Measurements from ENCODE around the gene KIAA1671. TPM values are rescaled to one million over a fixed set of nuclear protein-coding genes. Genes with fewer than 3 reads are reported as not detected.
"Not testable (repeated sequence)": the region's sequence is repeated elsewhere in the genome, so short reads cannot be mapped to it uniquely, and the experiment has no call there.

KIAA1671 gene
- total RNA-seq, 1 donor from 2014 or later = 40.7 TPM

- Histone ChIP-seq H3K4me1 (peaks cover 8% of the 10 kb centered on the region), H3K36me3 (peaks cover 53% of the 10 kb centered on the region), H3K4me3 (no peak overlapping the region), H3K27ac (no peak overlapping the region), H3K9me3 (no peaks in the 10 kb centered on the region), H3K27me3 (ENCODE audit: low read depth) (no peaks in the 10 kb centered on the region)
- TF ChIP-seq, protein P1, sequence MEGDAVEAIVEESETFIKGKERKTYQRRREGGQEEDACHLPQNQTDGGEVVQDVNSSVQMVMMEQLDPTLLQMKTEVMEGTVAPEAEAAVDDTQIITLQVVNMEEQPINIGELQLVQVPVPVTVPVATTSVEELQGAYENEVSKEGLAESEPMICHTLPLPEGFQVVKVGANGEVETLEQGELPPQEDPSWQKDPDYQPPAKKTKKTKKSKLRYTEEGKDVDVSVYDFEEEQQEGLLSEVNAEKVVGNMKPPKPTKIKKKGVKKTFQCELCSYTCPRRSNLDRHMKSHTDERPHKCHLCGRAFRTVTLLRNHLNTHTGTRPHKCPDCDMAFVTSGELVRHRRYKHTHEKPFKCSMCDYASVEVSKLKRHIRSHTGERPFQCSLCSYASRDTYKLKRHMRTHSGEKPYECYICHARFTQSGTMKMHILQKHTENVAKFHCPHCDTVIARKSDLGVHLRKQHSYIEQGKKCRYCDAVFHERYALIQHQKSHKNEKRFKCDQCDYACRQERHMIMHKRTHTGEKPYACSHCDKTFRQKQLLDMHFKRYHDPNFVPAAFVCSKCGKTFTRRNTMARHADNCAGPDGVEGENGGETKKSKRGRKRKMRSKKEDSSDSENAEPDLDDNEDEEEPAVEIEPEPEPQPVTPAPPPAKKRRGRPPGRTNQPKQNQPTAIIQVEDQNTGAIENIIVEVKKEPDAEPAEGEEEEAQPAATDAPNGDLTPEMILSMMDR (IDR thresholded peaks at IDR 0.05) = no peak
- no peak for ATAC-seq
- intact Hi-C loops (cut with DNase I) = no loop called here
- no peak for DNase-seq
Measured at GRCh38 chr22:25177895-25178294, 225.4 kb downstream of the KIAA1671 start.

GRCh38 chr22:25178348-25178747 is 225.8 kb downstream of the KIAA1671 start:
- DNase-seq; H3K9me3 ChIP-seq; H3K4me1 ChIP-seq; H3K27me3 ChIP-seq (ENCODE audit: low read depth); H3K27ac ChIP-seq; intact Hi-C loops (cut with DNase I): not testable (repeated sequence)
- H3K36me3 ChIP-seq = peaks cover 50% of the 10 kb centered on the region
- H3K4me3 ChIP-seq = peak overlapping the region; percentile 33
- peak in 1 of 2 donors; percentile 55 for ATAC-seq

- H3K36me3 ChIP-seq = peaks cover 48% of the 10 kb centered on the region
- H3K4me1 ChIP-seq; H3K4me3 ChIP-seq; DNase-seq; H3K9me3 ChIP-seq; H3K27ac ChIP-seq; intact Hi-C loops (cut with DNase I); H3K27me3 ChIP-seq (ENCODE audit: low read depth): not testable (repeated sequence)
- ATAC-seq = peak; percentile 48 to 72
Measured at GRCh38 chr22:25178869-25179631, 226.5 kb downstream of the KIAA1671 start.

DNA sequence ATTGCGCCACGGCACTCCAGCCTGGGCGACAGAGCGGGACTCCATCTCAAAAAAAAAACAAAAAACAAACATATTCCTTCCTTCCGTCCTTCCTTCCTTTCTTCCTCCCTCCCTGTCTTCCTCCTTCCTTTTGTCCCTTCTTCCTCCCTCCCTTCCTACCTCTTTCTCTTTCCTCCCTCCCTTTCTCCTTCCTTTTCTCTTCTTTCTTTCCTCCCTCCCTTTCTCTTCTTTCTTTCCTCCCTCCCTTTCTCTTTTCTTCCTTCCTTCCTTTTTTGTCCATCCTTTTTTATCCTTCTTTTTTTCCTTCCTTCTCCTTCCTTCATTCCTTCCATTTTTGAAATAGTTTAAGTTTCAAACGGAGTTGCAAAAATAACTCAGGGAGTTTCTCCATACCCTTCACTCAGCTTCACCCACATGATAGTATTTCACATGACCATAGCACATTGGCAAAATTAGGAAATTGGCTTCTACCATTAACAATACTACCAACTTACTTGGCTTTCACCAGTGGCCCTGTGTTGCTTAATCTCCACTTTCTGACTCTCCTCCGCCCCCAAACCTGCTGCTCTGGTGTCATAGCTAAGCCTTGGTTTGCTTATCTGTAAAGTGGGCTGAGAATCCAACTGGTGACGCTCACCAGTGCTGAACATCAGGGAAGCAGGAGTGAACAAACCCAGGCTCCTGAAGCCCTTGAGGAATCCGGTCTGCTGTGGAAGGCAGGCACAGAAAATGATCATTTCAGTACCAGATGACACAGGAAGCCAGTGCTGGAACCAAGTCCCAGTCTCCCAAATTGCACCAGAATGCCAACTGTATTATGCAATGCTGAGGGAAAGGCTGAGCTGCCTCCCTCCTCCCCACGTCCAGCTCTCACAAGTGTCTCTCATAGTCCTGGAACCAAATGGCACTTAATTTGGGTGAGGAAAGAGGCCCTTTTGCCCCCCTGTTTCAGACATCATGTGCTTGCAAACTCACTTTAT is 229.9 kb downstream of the KIAA1671 start:
- Histone ChIP-seq H3K4me1 (peaks cover 8% of the 10 kb centered on the region), H3K9me3 (no peaks in the 10 kb centered on the region), H3K27ac (no peak overlapping the region), H3K27me3 (ENCODE audit: low read depth) (no peaks in the 10 kb centered on the region), H3K36me3 (peaks cover 44% of the 10 kb centered on the region), H3K4me3 (no peak overlapping the region)
- no peak for DNase-seq
- peak; percentile 54 to 66 for ATAC-seq
- intact Hi-C loops (cut with DNase I) = no loop called here
- TF ChIP-seq, protein P1 (IDR thresholded peaks at IDR 0.05) = no peak

DNA sequence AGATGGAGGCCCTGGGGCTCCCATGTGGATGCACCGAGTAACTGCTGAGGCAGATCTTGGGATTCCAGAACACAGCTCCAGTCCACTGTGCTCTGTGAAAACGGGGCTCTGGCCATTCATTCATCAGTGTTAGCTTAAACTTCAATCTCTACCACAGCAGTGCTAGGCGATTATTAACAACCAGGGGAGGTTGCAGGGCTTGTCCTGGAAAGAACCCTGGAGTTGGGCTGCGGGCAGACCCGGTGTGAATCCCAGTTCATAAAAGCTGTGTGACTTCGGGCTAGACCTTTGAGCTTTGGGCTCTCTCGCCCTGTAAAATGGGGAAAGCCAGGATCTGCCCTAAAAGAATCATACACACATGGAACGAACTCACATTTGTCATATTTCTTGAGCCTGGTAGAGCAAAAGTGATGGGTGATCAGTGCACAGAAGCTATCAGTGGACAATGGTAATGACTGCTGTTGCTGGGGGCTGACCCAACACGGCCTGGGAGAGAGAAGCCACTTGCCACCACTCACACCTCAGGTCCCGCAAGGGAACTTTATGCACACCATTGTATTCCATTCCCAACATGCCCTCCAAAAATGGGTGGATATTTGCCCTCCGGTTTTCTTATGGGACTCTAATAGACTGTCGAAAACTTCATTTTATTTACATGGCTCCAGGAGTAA is 231.6 kb downstream of the KIAA1671 start:
- Histone ChIP-seq H3K4me3 (no peak overlapping the region), H3K27ac (no peak overlapping the region), H3K4me1 (peaks cover 8% of the 10 kb centered on the region), H3K36me3 (peaks cover 37% of the 10 kb centered on the region), H3K9me3 (no peaks in the 10 kb centered on the region), H3K27me3 (ENCODE audit: low read depth) (no peaks in the 10 kb centered on the region)
- intact Hi-C loops (cut with DNase I) = no loop called here
- ATAC-seq (no peak), DNase-seq (no peak)
- TF ChIP-seq, protein P1 (IDR thresholded peaks at IDR 0.05) = no peak

DNA sequence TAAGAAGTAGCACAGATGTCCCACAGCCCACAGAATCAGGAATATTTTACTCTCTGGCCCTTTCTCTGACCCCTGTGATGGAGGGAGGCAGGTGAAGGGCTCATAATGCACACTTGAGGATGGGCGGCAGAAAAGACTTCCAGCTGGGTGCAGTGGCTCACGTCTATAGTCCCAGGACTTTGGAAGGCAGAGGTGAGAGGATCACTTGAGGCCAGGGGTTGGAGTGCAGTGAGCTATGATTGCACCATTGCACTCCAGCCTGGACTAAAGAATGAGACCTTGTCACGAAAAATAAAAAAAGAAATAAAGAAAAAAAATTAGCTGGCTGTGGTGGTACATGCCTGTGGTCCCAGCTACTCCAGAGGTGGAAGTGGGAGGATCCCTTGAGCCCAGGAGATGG is 233.6 kb downstream of the KIAA1671 start:
- Histone ChIP-seq H3K4me1 (peaks cover 8% of the 10 kb centered on the region), H3K9me3 (no peaks in the 10 kb centered on the region), H3K36me3 (peaks cover 33% of the 10 kb centered on the region), H3K4me3 (no peak overlapping the region), H3K27ac (no peak overlapping the region), H3K27me3 (ENCODE audit: low read depth) (no peaks in the 10 kb centered on the region)
- TF ChIP-seq, protein P1 (IDR thresholded peaks at IDR 0.05) = no peak
- no peak for DNase-seq
- no peak for ATAC-seq
- intact Hi-C loops (cut with DNase I) = no loop called here

Measured in lower lobe of right lung (tissue), 2 donors.